ENCODE data around the gene LEF1. TPM values are rescaled to one million over a fixed set of nuclear protein-coding genes. Genes with fewer than 3 reads are reported as not detected.

LEF1 gene
- total and polyA plus RNA-seq, 2 donors from 2014 or later = 5.1 to 14.5 TPM

GRCh38 chr4:108172753-108173598 lies 4.2 kb upstream of the LEF1 start:
- peaks cover 0 to 5% (median 3%) of the 10 kb centered on the region in 3 donors for H3K4me1 ChIP-seq (ENCODE audit: control insufficient read depth in 2 of 3, insufficient read depth in 2 of 3, low read depth in 1 of 3, low read length in 3 of 3)

DNA sequence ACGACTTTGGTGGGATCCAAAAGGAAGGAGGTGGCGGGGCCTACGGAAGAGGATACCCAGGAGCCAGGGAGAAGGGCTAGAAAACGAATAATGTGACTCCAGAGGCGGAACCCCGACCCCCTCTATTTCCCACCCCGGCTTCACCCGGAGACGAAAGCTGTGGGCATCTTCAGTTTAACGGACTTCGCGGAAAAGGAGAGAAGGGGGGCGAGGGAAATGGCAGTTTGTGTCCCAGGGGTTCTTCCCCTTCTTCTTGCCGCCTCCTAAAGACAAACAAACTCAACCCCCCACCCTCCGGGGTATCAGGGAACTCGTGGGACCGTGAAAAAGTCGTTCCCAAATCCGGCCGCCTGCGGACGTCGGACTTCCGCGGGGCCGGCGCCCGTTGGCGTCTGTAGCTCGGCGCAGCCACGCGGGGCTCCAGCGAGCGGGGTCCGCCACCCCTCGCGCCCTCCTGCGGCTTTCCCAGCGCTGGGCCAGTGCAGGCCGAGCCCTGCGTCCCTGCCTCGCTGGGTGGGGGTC lies 3.6 kb upstream of the LEF1 start:
- Histone ChIP-seq H3K9me3 (ENCODE audit: control insufficient read depth in 2 of 3, insufficient read depth in 1 of 3, low read length in 3 of 3) (no peaks in the 10 kb centered on the region), H3K27me3 (ENCODE audit: control insufficient read depth, insufficient read depth, low read length) (peaks cover 16% of the 10 kb centered on the region), H3K36me3 (ENCODE audit: control insufficient read depth in 2 of 3, insufficient read depth in 3 of 3, low read length in 3 of 3) (no peaks in the 10 kb centered on the region), H3K4me1 (ENCODE audit: control insufficient read depth in 2 of 3, insufficient read depth in 2 of 3, low read depth in 1 of 3, low read length in 3 of 3) (peaks cover 0 to 5% (median 5%) of the 10 kb centered on the region in 3 donors), H3K9ac (ENCODE audit: low read length in 3 of 3) (no peak overlapping the region), H3K27ac (ENCODE audit: low read depth in 2 of 2, low read length in 2 of 2) (no peak overlapping the region), H3K4me3 (ENCODE audit: low read length in 3 of 3) (peak overlapping the region in 2 of 3 donors; percentile 12 to 60)
- no peak for FAIRE-seq
- TF ChIP-seq CTCF (IDR thresholded peaks at IDR 0.05; ENCODE audit: borderline replicate concordance, extremely low read depth, insufficient read depth) = no peak
- DNase-seq = peak in 3 of 5 donors; percentile 73 to 81 (median 73)
- intact Hi-C loops (cut with DNase I) = no loop called here

More at GRCh38 chr4:108172753-108173598, 4.2 kb upstream of the LEF1 start:
- H3K9ac ChIP-seq (ENCODE audit: low read length in 3 of 3) = peak overlapping the region in 1 of 3 donors; percentile 21
- H3K9me3 ChIP-seq (ENCODE audit: control insufficient read depth in 2 of 3, insufficient read depth in 1 of 3, low read length in 3 of 3) = no peaks in the 10 kb centered on the region
- peak overlapping the region; percentile 49 to 60 (median 60) for H3K4me3 ChIP-seq (ENCODE audit: low read length in 3 of 3)
- TF ChIP-seq CTCF (IDR thresholded peaks at IDR 0.05; ENCODE audit: borderline replicate concordance, extremely low read depth, insufficient read depth) = no peak
- peaks cover 16% of the 10 kb centered on the region for H3K27me3 ChIP-seq (ENCODE audit: control insufficient read depth, insufficient read depth, low read length)
- no peaks in the 10 kb centered on the region for H3K36me3 ChIP-seq (ENCODE audit: control insufficient read depth in 2 of 3, insufficient read depth in 3 of 3, low read length in 3 of 3)
- FAIRE-seq (no peak), DNase-seq (peak; percentile 78 to 94 (median 86))
- no peak overlapping the region for H3K27ac ChIP-seq (ENCODE audit: low read depth in 2 of 2, low read length in 2 of 2)
- intact Hi-C loops (cut with DNase I) = no loop called here

DNA sequence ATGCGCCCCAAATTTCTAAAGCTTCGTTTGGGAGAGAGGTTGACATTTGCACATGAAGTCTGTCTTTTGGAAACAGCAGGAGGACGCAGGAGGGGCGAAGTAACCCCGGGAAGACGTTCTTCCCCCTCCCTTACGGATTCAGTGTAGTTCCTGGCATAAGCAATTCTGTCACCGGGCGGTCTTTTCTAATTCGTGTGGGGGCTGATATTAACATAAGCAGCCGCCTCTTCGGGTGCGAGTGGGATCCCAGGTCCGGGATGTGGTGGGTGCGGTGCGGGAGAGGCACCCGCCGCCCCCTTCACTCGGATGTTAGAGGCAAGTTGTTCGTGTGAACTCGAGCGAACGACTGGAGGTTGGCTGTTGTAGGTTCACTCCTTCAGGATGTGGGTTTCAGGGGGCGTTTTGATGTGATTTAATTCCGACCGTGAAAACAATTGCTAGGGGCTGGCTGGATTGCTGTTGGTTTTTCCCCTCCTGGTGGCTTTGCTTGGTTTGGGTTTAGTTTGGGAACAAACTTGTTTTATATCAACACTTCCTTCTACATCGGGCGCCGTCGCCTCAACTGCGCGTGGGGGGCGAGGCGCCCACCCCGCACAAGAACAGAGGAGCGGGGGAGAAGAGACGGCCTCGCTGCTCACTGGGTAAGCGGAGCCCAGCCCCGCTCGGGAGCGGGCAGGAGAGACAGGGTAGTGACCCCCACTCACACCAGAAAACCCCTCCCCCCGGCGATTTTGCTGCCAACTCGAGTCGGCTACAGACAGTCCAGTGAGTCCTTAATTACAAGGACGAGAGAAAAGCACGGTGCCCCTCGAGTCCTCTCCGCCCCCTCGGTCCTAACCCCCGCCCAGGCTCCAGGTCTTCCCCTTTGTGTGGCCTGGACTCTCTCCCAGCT lies 2.9 kb upstream of the LEF1 start:
- Histone ChIP-seq H3K9ac (ENCODE audit: low read length in 3 of 3) (no peak overlapping the region), H3K9me3 (ENCODE audit: control insufficient read depth in 2 of 3, insufficient read depth in 1 of 3, low read length in 3 of 3) (no peaks in the 10 kb centered on the region), H3K4me3 (ENCODE audit: low read length in 3 of 3) (peak overlapping the region in 2 of 3 donors; percentile 16 to 60), H3K27me3 (ENCODE audit: control insufficient read depth, insufficient read depth, low read length) (peaks cover 16% of the 10 kb centered on the region), H3K36me3 (ENCODE audit: control insufficient read depth in 2 of 3, insufficient read depth in 3 of 3, low read length in 3 of 3) (no peaks in the 10 kb centered on the region), H3K27ac (ENCODE audit: low read depth in 2 of 2, low read length in 2 of 2) (no peak overlapping the region), H3K4me1 (ENCODE audit: control insufficient read depth in 2 of 3, insufficient read depth in 2 of 3, low read depth in 1 of 3, low read length in 3 of 3) (peaks cover 0 to 5% (median 5%) of the 10 kb centered on the region in 3 donors)
- DNase-seq (peak in 4 of 5 donors; percentile 62 to 84 (median 72)), FAIRE-seq (no peak)
- intact Hi-C loops (cut with DNase I) = no loop called here
- TF ChIP-seq CTCF (IDR thresholded peaks at IDR 0.05; ENCODE audit: borderline replicate concordance, extremely low read depth, insufficient read depth) = no peak

Measured in kidney (tissue), 14 donors.